DND-41 (cell line): ENCODE measurements around the gene SRP54.
"Not testable (repeated sequence)": the region's sequence is repeated elsewhere in the genome, so short reads cannot be mapped to it uniquely, and the experiment has no call there.

Source experiments
- ATAC-seq: fragments of 200-7000 bp; cut with Tn5 transposase; 3 replicates; pipeline ENCODE4 v1.9.1; 2021; ENCODE audit warnings: low read depth; ENCODE audit not compliant: insufficient read depth
- DNase-seq: peaks from one replicate; pipeline ENCODE4 v3.0.0-alpha.2; 2020
- H2AFZ ChIP-seq: 2 replicates; pipeline ENCODE4 v1.6.0; 2012; ENCODE audit warnings: low read depth, low read length
- H3K27ac ChIP-seq: 2 replicates; pipeline ENCODE4 v1.5.1; 2012; ENCODE audit warnings: low read length, inconsistent platforms
- H3K27me3 ChIP-seq: fragments of 200-600 bp; sonication (generic); 2 replicates; pipeline ENCODE4 v1.6.0; 2012; ENCODE audit warnings: low read length, mild to moderate bottlenecking, inconsistent platforms; ENCODE audit not compliant: insufficient read depth, poor library complexity
- H3K36me3 ChIP-seq: 2 replicates; pipeline ENCODE4 v1.5.1; 2012; ENCODE audit warnings: low read length, inconsistent platforms; ENCODE audit not compliant: insufficient read depth
- H3K4me1 ChIP-seq: 2 replicates; pipeline ENCODE4 v1.5.1; 2012; ENCODE audit warnings: mild to moderate bottlenecking, low read length; ENCODE audit not compliant: insufficient read depth
- H3K4me2 ChIP-seq: 2 replicates; pipeline ENCODE4 v1.6.0; 2012; ENCODE audit warnings: mild to moderate bottlenecking, moderate library complexity, low read length, inconsistent platforms; ENCODE audit not compliant: insufficient read depth
- H3K4me3 ChIP-seq, 2 experiments: fragments of 200-600 bp in 1 of 2; shearing (Covaris generic) in 1 of 2; 2 replicates each; pipeline ENCODE4 v1.5.1; 2012 to 2016; ENCODE audit warnings: inconsistent platforms in 2 of 2, low read length in 2 of 2, mild to moderate bottlenecking in 2 of 2, low read depth in 1 of 2, moderate library complexity in 1 of 2
- H3K79me2 ChIP-seq: 2 replicates; pipeline ENCODE4 v1.6.0; 2012; ENCODE audit warnings: low read length, inconsistent platforms; ENCODE audit not compliant: insufficient read depth
- H3K9ac ChIP-seq: 2 replicates; pipeline ENCODE4 v1.6.0; 2012; ENCODE audit warnings: low read depth, mild to moderate bottlenecking, inconsistent platforms, low read length, moderate library complexity
- H3K9me3 ChIP-seq: 2 replicates; pipeline ENCODE4 v1.5.1; 2012; ENCODE audit warnings: low read length, moderate library complexity, mild to moderate bottlenecking, inconsistent platforms; ENCODE audit not compliant: insufficient read depth, severe bottlenecking
- H4K20me1 ChIP-seq: 2 replicates; pipeline ENCODE4 v1.6.0; 2012; ENCODE audit warnings: low read length; ENCODE audit not compliant: insufficient read depth
- EZH2 ChIP-seq: IDR thresholded peaks from 3 replicates; pipeline ENCODE4 v1.6.1; 2012; ENCODE audit warnings: borderline replicate concordance, low read depth, mild to moderate bottlenecking, moderate library complexity, low read length, inconsistent platforms; ENCODE audit not compliant: severe bottlenecking
- TF ChIP-seq, protein P1 (sequence below): IDR thresholded peaks from 2 replicates; pipeline ENCODE4 v1.5.1; 2012; ENCODE audit warnings: borderline replicate concordance, low read length, moderate library complexity, mild to moderate bottlenecking; ENCODE audit not compliant: poor library complexity, severe bottlenecking; ENCODE audit errors: extremely low read depth

The SRP54 gene

DNA sequence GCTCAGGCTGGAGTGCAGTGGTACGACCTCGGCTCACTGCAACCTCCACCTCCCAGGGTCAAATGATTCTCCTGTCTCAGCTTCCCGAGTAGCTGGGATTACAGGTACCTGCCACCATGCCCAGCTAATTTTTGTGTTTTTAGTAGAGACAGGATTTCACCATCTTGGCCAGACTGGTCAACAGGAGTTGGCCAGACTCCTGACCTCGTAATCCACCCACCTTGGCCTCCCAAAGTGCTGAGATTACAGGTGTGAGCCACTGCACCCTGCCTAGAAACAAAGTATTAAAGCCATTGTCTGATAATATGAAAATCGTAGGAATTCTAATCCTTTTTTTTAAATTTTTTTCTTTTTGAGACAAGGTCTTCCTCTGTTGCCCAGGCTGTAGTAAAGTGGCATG lies 82.9 kb downstream of the SRP54 start:
- not testable (repeated sequence) for ATAC-seq, H3K9ac ChIP-seq, H3K27me3 ChIP-seq, H3K9me3 ChIP-seq, H2AFZ ChIP-seq, H3K4me3 ChIP-seq, H3K4me2 ChIP-seq, H3K4me1 ChIP-seq, H3K36me3 ChIP-seq, H4K20me1 ChIP-seq, DNase-seq, H3K27ac ChIP-seq, H3K79me2 ChIP-seq

DNA sequence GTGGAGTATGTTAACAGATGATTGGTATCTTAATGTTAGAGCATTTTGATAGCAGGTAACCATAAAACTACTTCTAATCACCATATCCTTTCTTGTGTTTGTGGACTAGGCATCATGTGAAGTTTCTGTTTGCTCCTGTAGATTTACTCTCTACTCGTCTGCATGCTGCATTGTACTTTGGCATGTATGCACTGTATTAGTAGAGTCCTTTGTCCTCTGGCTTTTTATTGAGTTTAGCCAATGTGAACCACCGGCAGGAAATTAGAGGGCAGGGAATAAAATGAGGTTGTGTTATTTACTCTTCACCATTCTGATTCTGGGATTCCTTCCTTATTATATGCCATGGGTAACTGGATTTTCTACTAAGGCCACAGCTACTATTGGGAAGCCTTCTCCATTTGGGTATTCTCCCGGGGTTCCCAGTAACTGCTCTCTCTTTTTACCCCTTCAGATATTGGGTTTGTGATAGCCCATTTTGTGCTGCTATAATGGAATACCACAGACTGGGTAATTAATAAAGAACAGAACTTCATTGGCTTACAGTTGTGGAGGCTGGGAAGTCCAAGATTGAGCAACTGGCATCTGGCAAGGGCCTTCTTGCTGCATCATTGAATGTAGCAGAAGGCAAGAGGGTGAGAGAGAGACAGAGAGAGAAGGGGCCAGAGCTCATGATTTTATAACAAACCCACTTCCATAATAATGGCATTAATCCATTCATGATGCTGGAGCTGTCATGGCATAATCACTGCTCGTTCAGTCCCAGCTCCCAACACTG lies 85.6 kb downstream of the SRP54 start:
- Histone ChIP-seq H4K20me1 (no peaks in the 10 kb centered on the region), H3K4me1 (no peaks in the 10 kb centered on the region), H3K9ac (no peak overlapping the region), H3K36me3 (peaks cover 4% of the 10 kb centered on the region; the same call in 1 of the 2 replicates), H3K79me2 (no peaks in the 10 kb centered on the region), H3K4me2 (no peak overlapping the region), H3K27ac (no peak overlapping the region), H2AFZ (no peak overlapping the region), H3K9me3 (no peaks in the 10 kb centered on the region), H3K4me3 (no peak overlapping the region), H3K27me3 (no peaks in the 10 kb centered on the region)
- ATAC-seq (no peak), DNase-seq (no peak)
- TF ChIP-seq, protein P1, sequence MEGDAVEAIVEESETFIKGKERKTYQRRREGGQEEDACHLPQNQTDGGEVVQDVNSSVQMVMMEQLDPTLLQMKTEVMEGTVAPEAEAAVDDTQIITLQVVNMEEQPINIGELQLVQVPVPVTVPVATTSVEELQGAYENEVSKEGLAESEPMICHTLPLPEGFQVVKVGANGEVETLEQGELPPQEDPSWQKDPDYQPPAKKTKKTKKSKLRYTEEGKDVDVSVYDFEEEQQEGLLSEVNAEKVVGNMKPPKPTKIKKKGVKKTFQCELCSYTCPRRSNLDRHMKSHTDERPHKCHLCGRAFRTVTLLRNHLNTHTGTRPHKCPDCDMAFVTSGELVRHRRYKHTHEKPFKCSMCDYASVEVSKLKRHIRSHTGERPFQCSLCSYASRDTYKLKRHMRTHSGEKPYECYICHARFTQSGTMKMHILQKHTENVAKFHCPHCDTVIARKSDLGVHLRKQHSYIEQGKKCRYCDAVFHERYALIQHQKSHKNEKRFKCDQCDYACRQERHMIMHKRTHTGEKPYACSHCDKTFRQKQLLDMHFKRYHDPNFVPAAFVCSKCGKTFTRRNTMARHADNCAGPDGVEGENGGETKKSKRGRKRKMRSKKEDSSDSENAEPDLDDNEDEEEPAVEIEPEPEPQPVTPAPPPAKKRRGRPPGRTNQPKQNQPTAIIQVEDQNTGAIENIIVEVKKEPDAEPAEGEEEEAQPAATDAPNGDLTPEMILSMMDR: no peak
- no peak for TF ChIP-seq EZH2

DNA sequence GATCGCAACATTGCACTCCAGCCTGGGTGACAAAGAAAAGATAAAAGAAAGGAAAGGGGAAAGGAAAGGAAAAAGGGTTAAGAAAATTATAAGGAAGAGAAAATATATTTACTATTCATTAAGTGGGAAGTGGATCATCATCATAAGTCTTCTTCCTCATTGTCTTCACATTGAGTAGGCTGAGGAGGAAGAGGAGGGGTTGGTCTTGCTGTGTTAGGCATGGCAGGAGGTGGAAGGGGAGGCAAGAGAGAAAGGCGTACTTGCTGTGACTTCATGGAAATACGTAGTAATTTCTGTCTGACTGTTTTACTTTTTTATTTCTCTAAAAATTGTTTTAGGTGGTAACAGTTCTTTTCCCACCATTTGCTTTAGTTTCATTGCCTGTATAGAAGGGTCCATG lies 89.4 kb downstream of the SRP54 start:
- Histone ChIP-seq H3K27ac (no peak overlapping the region), H3K27me3 (no peaks in the 10 kb centered on the region), H3K4me1 (no peaks in the 10 kb centered on the region), H4K20me1 (no peaks in the 10 kb centered on the region), H2AFZ (no peak overlapping the region), H3K4me2 (no peak overlapping the region), H3K9ac (no peak overlapping the region), H3K36me3 (peaks cover 4% of the 10 kb centered on the region; the same call in 1 of the 2 replicates), H3K79me2 (no peaks in the 10 kb centered on the region), H3K9me3 (no peaks in the 10 kb centered on the region), H3K4me3 (no peak overlapping the region)
- ATAC-seq (no peak), DNase-seq (no peak)
- TF ChIP-seq, protein P1: no peak
- TF ChIP-seq EZH2: no peak

DNA sequence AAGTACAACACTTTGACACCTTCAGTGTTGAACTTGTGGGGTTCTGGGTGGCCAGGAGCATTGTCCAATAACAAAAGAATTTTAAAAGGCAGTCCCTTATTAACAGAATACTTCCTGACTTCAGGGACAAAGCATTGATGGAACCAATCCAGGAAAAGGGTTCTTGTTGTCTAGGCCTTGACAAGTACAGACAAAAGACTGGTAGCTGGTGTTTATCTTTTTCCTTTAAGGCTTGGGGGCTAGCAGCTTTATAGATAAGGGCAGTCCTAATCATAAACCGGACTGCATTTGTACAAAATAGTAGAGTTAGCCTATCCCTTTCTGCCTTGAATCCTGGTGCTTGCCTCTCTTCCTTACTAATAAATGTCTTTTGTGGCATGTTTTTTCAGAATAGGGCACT lies 90.7 kb downstream of the SRP54 start:
- Histone ChIP-seq H3K79me2 (no peaks in the 10 kb centered on the region), H3K27ac (no peak overlapping the region), H3K9me3 (no peaks in the 10 kb centered on the region), H3K4me3 (no peak overlapping the region), H3K27me3 (no peaks in the 10 kb centered on the region), H4K20me1 (no peaks in the 10 kb centered on the region), H3K9ac (no peak overlapping the region), H3K4me2 (no peak overlapping the region), H3K4me1 (no peaks in the 10 kb centered on the region), H3K36me3 (peaks cover 4% of the 10 kb centered on the region; the same call in 1 of the 2 replicates), H2AFZ (no peak overlapping the region)
- no peak for DNase-seq
- no peak for ATAC-seq
- TF ChIP-seq EZH2: no peak
- TF ChIP-seq, protein P1: no peak
